GM23338 (cell line): Measurements from ENCODE around the gene OR8G1. TPM values are rescaled to one million over a fixed set of nuclear protein-coding genes. Genes with fewer than 3 reads are reported as not detected.
"Not testable (repeated sequence)": the region's sequence is repeated elsewhere in the genome, so short reads cannot be mapped to it uniquely, and the experiment has no call there.

Source experiments
- ATAC-seq: fragments of 200-7000 bp; cut with Tn5 transposase; 3 replicates; pipeline ENCODE4 v1.9.1; 2020
- DNase-seq: peaks from one replicate; pipeline ENCODE4 v3.0.0-alpha.2; 2015; ENCODE audit warnings: low spot score
- H2AFZ ChIP-seq: fragments of 200-600 bp; sonication (generic); 2 replicates; pipeline ENCODE4 v1.8.0; 2016; ENCODE audit warnings: antibody characterized with exemption, mild to moderate bottlenecking, moderate library complexity
- H3F3A ChIP-seq: fragments of 200-600 bp; sonication (generic); replicated peaks from 2 replicates; pipeline ENCODE4 v1.8.0; 2017; ENCODE audit warnings: antibody characterized with exemption, mixed run types, low read depth
- H3K27ac ChIP-seq: fragments of 200-600 bp; sonication (generic); 2 replicates; pipeline ENCODE4 v1.6.1; 2016; ENCODE audit warnings: low read depth
- H3K27me3 ChIP-seq: fragments of 200-600 bp; sonication (generic); 2 replicates; pipeline ENCODE4 v1.8.0; 2016; ENCODE audit warnings: mild to moderate bottlenecking, mixed run types, moderate library complexity; ENCODE audit not compliant: insufficient read depth
- H3K36me3 ChIP-seq: fragments of 200-600 bp; sonication (generic); 2 replicates; pipeline ENCODE4 v1.8.0; 2016; ENCODE audit warnings: mild to moderate bottlenecking; ENCODE audit not compliant: insufficient read depth
- H3K4me1 ChIP-seq: fragments of 200-600 bp; sonication (generic); 2 replicates; pipeline ENCODE4 v1.8.0; 2016; ENCODE audit warnings: mild to moderate bottlenecking, moderate library complexity; ENCODE audit not compliant: insufficient read depth
- H3K4me2 ChIP-seq: fragments of 200-600 bp; sonication (generic); 2 replicates; pipeline ENCODE4 v1.7.1; 2017; ENCODE audit warnings: mixed run types
- H3K4me3 ChIP-seq: fragments of 200-600 bp; sonication (generic); 2 replicates; pipeline ENCODE4 v1.6.1; 2016; ENCODE audit warnings: mixed run types
- H3K79me2 ChIP-seq: fragments of 200-600 bp; sonication (generic); replicated peaks from 2 replicates; pipeline ENCODE4 v1.8.0; 2017; ENCODE audit warnings: mild to moderate bottlenecking; ENCODE audit not compliant: insufficient read depth
- H3K9me2 ChIP-seq: fragments of 200-600 bp; sonication (generic); 2 replicates; pipeline ENCODE4 v1.8.0; 2017; ENCODE audit not compliant: insufficient read depth
- H4K20me1 ChIP-seq: fragments of 200-600 bp; sonication (generic); replicated peaks from 2 replicates; pipeline ENCODE4 v1.8.0; 2017; ENCODE audit warnings: mild to moderate bottlenecking; ENCODE audit not compliant: insufficient read depth
- H3K27ac Mint-ChIP-seq: 2 replicates; pipeline ENCODE4 v1.8.0; 2020; ENCODE audit warnings: inconsistent platforms, mild to moderate bottlenecking, moderate library complexity, mixed read lengths
- H3K27me3 Mint-ChIP-seq: 3 replicates; pipeline ENCODE4 v1.8.0; 2022; ENCODE audit warnings: low read depth, mild to moderate bottlenecking, moderate library complexity, mixed read lengths, inconsistent platforms; ENCODE audit not compliant: insufficient read depth, poor library complexity
- H3K36me3 Mint-ChIP-seq: 3 replicates; pipeline ENCODE4 v1.8.0; 2021; ENCODE audit warnings: low read depth, mild to moderate bottlenecking, inconsistent platforms, moderate library complexity, mixed read lengths
- H3K4me1 Mint-ChIP-seq: 3 replicates; pipeline ENCODE4 v1.8.0; 2020; ENCODE audit warnings: mild to moderate bottlenecking, inconsistent platforms, mixed read lengths
- H3K4me3 Mint-ChIP-seq: 3 replicates; pipeline ENCODE4 v1.8.0; 2021; ENCODE audit warnings: moderate library complexity, mild to moderate bottlenecking, inconsistent platforms, mixed read lengths
- H3K9me3 Mint-ChIP-seq: 3 replicates; pipeline ENCODE4 v1.8.0; 2020; ENCODE audit warnings: moderate library complexity, mild to moderate bottlenecking, inconsistent platforms, mixed read lengths
- STAT1 ChIP-seq: IDR thresholded peaks from one replicate; pipeline ENCODE4 v1.6.1; 2016; ENCODE audit warnings: antibody characterized with exemption; ENCODE audit not compliant: unreplicated experiment
- ZNF114 ChIP-seq: fragments of 250-450 bp; sonication (Bioruptor Pico); IDR thresholded peaks from 2 replicates; pipeline ENCODE4 v1.5.0; 2020; ENCODE audit warnings: mild to moderate bottlenecking, moderate library complexity
- ZNF462 ChIP-seq: fragments of 250-450 bp; sonication (Bioruptor Pico); IDR thresholded peaks from 2 replicates; pipeline ENCODE4 v1.5.0; 2020; ENCODE audit warnings: mild to moderate bottlenecking, moderate library complexity
- polyA plus RNA-seq: library from polyadenylated mRNA; unstranded; fragments of >200 nt; fragmentation: Nextera tagmentation; extraction: Ambion mirVana; gene quantifications from 2 replicates; pipeline ENCODE4 v1.2.1, GENCODE V29; 2016
- total RNA-seq: library from RNA; depleted of rRNA; stranded (reverse); fragments of >200 nt; shearing (Covaris generic); gene quantifications from 2 replicates; pipeline ENCODE4 v1.2.3, GENCODE V29; 2014

The OR8G1 gene
- total and polyA plus RNA-seq, 2 experiments from 2014 or later: not detected

- H3K4me1 Mint-ChIP-seq, H4K20me1 ChIP-seq, H3K4me3 Mint-ChIP-seq, H3K4me3 ChIP-seq, H3K79me2 ChIP-seq, H3K27me3 ChIP-seq, H3K27ac ChIP-seq, H3F3A ChIP-seq, H3K9me2 ChIP-seq, ATAC-seq, H3K9me3 Mint-ChIP-seq, H3K4me1 ChIP-seq, H3K4me2 ChIP-seq, H3K36me3 ChIP-seq, H3K27me3 Mint-ChIP-seq, H3K27ac Mint-ChIP-seq, H3K36me3 Mint-ChIP-seq, DNase-seq, H2AFZ ChIP-seq: not testable (repeated sequence)
Observed at GRCh38 chr11:124249869-124250268, 9.0 kb downstream of the OR8G1 start.

- Mint-ChIP-seq H3K4me3 (no peak within 1 kb of the TSS), H3K27ac (no peak within 1 kb of the TSS), H3K36me3 (no peaks in the 10 kb centered on the region), H3K4me1 (no peaks in the 10 kb centered on the region), H3K9me3 (no peaks in the 10 kb centered on the region), H3K27me3 (no peaks in the 10 kb centered on the region)
- no peak for DNase-seq
- H4K20me1 ChIP-seq: no peaks in the 10 kb centered on the region
- no peak within 1 kb of the TSS for H3K27ac ChIP-seq
- no peak within 1 kb of the TSS for H2AFZ ChIP-seq
- no peaks in the 10 kb centered on the region for H3F3A ChIP-seq
- no peaks in the 10 kb centered on the region for H3K27me3 ChIP-seq
- no peak within 1 kb of the TSS for H3K4me3 ChIP-seq
- no peak for ATAC-seq
- no peaks in the 10 kb centered on the region for H3K4me1 ChIP-seq
- TF ChIP-seq STAT1 (no peak), ZNF462 (CRISPR knock-in tag) (no peak), ZNF114 (CRISPR knock-in tag) (no peak)
- H3K4me2 ChIP-seq: no peak within 1 kb of the TSS
- H3K9me2 ChIP-seq: 0 out of 2 replicates have a peak, but pooled peaks cover 2% of the 10 kb centered on the region
- no peaks in the 10 kb centered on the region for H3K79me2 ChIP-seq
- H3K36me3 ChIP-seq: no peaks in the 10 kb centered on the region
Observed at GRCh38 chr11:124256076-124256475, 15.2 kb downstream of the OR8G1 start, which contains the start of gene OR8G5. Gene OR8G5 (plus strand): TSS chr11:124256376. CDS start chr11:124264932, 8,556 bp downstream.

DNA sequence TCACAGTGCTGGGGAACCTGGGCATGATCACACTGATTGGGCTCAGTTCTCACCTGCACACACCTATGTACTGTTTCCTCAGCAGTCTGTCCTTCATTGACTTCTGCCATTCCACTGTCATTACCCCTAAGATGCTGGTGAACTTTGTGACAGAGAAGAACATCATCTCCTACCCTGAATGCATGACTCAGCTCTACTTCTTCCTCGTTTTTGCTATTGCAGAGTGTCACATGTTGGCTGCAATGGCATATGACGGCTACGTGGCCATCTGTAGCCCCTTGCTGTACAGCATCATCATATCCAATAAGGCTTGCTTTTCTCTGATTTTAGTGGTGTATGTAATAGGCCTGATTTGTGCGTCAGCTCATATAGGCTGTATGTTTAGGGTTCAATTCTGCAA lies 24.1 kb downstream of the OR8G1 start:
- ATAC-seq: not testable (repeated sequence)

GRCh38 chr11:124270886-124271285 lies 30.0 kb downstream of the OR8G1 start:
- not testable (repeated sequence) for H3K36me3 Mint-ChIP-seq

More for the DNA sequence above, 24.1 kb downstream of the OR8G1 start:
- not testable (repeated sequence) for H3K27ac Mint-ChIP-seq, H3K36me3 ChIP-seq, H3K27me3 Mint-ChIP-seq, DNase-seq, H3K27ac ChIP-seq, H3K4me3 Mint-ChIP-seq, H3K9me3 Mint-ChIP-seq, H3K9me2 ChIP-seq, H3K27me3 ChIP-seq, H4K20me1 ChIP-seq, H3K4me3 ChIP-seq, H2AFZ ChIP-seq, H3K4me1 Mint-ChIP-seq, H3K4me2 ChIP-seq, H3F3A ChIP-seq, H3K79me2 ChIP-seq, H3K4me1 ChIP-seq, H3K36me3 Mint-ChIP-seq

More at GRCh38 chr11:124270886-124271285, 30.0 kb downstream of the OR8G1 start:
- H3K9me2 ChIP-seq, H3K27me3 ChIP-seq, H3K4me2 ChIP-seq, H3K9me3 Mint-ChIP-seq, DNase-seq, H3K4me3 ChIP-seq, H3F3A ChIP-seq, H3K79me2 ChIP-seq, ATAC-seq, H2AFZ ChIP-seq, H3K4me3 Mint-ChIP-seq, H3K27ac ChIP-seq, H3K36me3 ChIP-seq, H4K20me1 ChIP-seq, H3K27me3 Mint-ChIP-seq: not testable (repeated sequence)
- H3K4me1 Mint-ChIP-seq: peaks cover 15% of the 10 kb centered on the region
- H3K4me1 ChIP-seq: peaks cover 22% of the 10 kb centered on the region
- H3K27ac Mint-ChIP-seq: peak overlapping the region; percentile 38
